Endodermal cell (in vitro differentiated cells): Measurements from ENCODE around the gene GAPDHS. TPM values are rescaled to one million over a fixed set of nuclear protein-coding genes. Genes with fewer than 3 reads are reported as not detected.
A peak's percentile ranks its signal among the peaks of the same experiment; 100 is the strongest.

Experiments used
- DNase-seq: peaks from one replicate; pipeline ENCODE4 v3.0.0-alpha.2; 2017
- H3K27ac ChIP-seq: 2 replicates; pipeline ENCODE4 v1.5.1; 2013; ENCODE audit warnings: mild to moderate bottlenecking, low read depth, low read length, moderate library complexity
- H3K27me3 ChIP-seq: 2 replicates; pipeline ENCODE4 v1.6.1; 2013; ENCODE audit warnings: mild to moderate bottlenecking, low read length, moderate library complexity; ENCODE audit not compliant: insufficient read depth, control insufficient read depth, poor library complexity, severe bottlenecking
- H3K36me3 ChIP-seq: 2 replicates; pipeline ENCODE4 v1.7.0; 2013; ENCODE audit warnings: mild to moderate bottlenecking, low read length, moderate library complexity; ENCODE audit not compliant: control insufficient read depth, insufficient read depth
- H3K4me1 ChIP-seq: one replicate; pipeline ENCODE4 v1.7.0; 2013; ENCODE audit warnings: low read length; ENCODE audit not compliant: control insufficient read depth, insufficient read depth
- H3K4me3 ChIP-seq: 2 replicates; pipeline ENCODE4 v1.5.1; 2013; ENCODE audit warnings: mild to moderate bottlenecking, low read length, moderate library complexity
- H3K9ac ChIP-seq: 2 replicates; pipeline ENCODE4 v1.6.1; 2013; ENCODE audit warnings: mild to moderate bottlenecking, low read length, moderate library complexity; ENCODE audit not compliant: poor library complexity, severe bottlenecking; ENCODE audit errors: extremely low read depth
- H3K9me3 ChIP-seq: 2 replicates; pipeline ENCODE4 v1.6.1; 2013; ENCODE audit warnings: mild to moderate bottlenecking, low read length, moderate library complexity; ENCODE audit not compliant: control insufficient read depth
- H3K27ac Mint-ChIP-seq: 2 replicates; pipeline ENCODE4 v1.8.0; 2020; ENCODE audit warnings: mixed read lengths
- H3K27me3 Mint-ChIP-seq: 2 replicates; pipeline ENCODE4 v1.8.0; 2021; ENCODE audit warnings: mild to moderate bottlenecking, mixed read lengths; ENCODE audit not compliant: insufficient read depth
- H3K36me3 Mint-ChIP-seq: 2 replicates; pipeline ENCODE4 v1.8.0; 2020; ENCODE audit warnings: low read depth, mixed read lengths
- H3K4me1 Mint-ChIP-seq: 2 replicates; pipeline ENCODE4 v1.8.0; 2020; ENCODE audit warnings: mixed read lengths
- H3K4me3 Mint-ChIP-seq: 2 replicates; pipeline ENCODE4 v1.8.0; 2020; ENCODE audit warnings: mild to moderate bottlenecking, moderate library complexity, mixed read lengths
- H3K9me3 Mint-ChIP-seq: 2 replicates; pipeline ENCODE4 v1.8.0; 2020; ENCODE audit warnings: mild to moderate bottlenecking, mixed read lengths
- CTCF ChIP-seq: fragments of 200-600 bp; sonication (generic); conservative IDR thresholded peaks from 2 replicates; pipeline ENCODE4 v1.5.0; 2021; ENCODE audit warnings: antibody characterized with exemption, mild to moderate bottlenecking
- WGBS, 2 experiments: methylation state at CpG; one replicate each; pipeline versions ENCODE4 v1.1.5 to v1.1.7; 2013; ENCODE audit warnings: missing lambda C conversion rate in 2 of 2, mixed read lengths in 1 of 2; ENCODE audit not compliant: insufficient coverage in 1 of 2, insufficient read length in 1 of 2; 5-methylcytosine and 5-hydroxymethylcytosine counted together
- long read RNA-seq, 4 experiments: library from polyadenylated mRNA in 2 of 4; library from RNA in 1 of 4; library from capped mRNA in 1 of 4; stranded (forward) in 3 of 4; unstranded in 1 of 4; transcript quantifications; one replicate each; pipeline ENCODE4 v2.0.0, GENCODE V29; 2020 to 2021; ENCODE audit warnings: inconsistent platforms in 1 of 4
- polyA plus RNA-seq, 2 experiments: library from polyadenylated mRNA; stranded (reverse); fragments of 50-300 nt; gene quantifications; one replicate each; pipeline ENCODE4 v1.2.3, GENCODE V29; 2013
- total RNA-seq, 2 donors: library from RNA; stranded (reverse); fragmentation: NEBNext Ultra II Directional in 1 of 2; extraction: Animal tissue kit (Norgen Biotek cat#: 25700) in 1 of 2; gene quantifications; 2 replicates in 1 of 2; 3 replicates in 1 of 2; pipeline ENCODE4 v1.2.1, GENCODE V29; 2021

GAPDHS gene
- total RNA-seq: not detected
- polyA plus RNA-seq (2013, experiment 1 of 2): not detected
- polyA plus RNA-seq (2013, experiment 2 of 2): not detected
- long read RNA-seq, experiment 1: 0 reads
- long read RNA-seq, experiment 2: 0 reads
- long read RNA-seq, experiment 3: 0 reads
- long read RNA-seq, experiment 4: 0 reads

- no peaks in the 10 kb centered on the region for H3K9me3 ChIP-seq
- no peak within 1 kb of the TSS for H3K27ac ChIP-seq
- H3K4me3 ChIP-seq: no peak within 1 kb of the TSS
- no peaks in the 10 kb centered on the region for H3K9me3 Mint-ChIP-seq
- no peak for TF ChIP-seq CTCF
- no peaks in the 10 kb centered on the region for H3K4me1 ChIP-seq
- peak within 1 kb of the TSS; percentile 30 for H3K27ac Mint-ChIP-seq
- no peak within 1 kb of the TSS for H3K4me3 Mint-ChIP-seq
- H3K4me1 Mint-ChIP-seq: peaks cover 25% of the 10 kb centered on the region
- no peaks in the 10 kb centered on the region for H3K36me3 Mint-ChIP-seq
- no peaks in the 10 kb centered on the region for H3K27me3 ChIP-seq
- H3K36me3 ChIP-seq: no peaks in the 10 kb centered on the region
- no peak for DNase-seq
- 88 to 92% methylated on average over 19 to 39 of the region's 39 CpGs for WGBS, 2 experiments
- peaks cover 20% of the 10 kb centered on the region for H3K27me3 Mint-ChIP-seq
- H3K9ac ChIP-seq: no peak within 1 kb of the TSS
Measured at GRCh38 chr19:35533201-35533821, at the start of gene GAPDHS. TSS of gene GAPDHS (plus strand) at chr19:35533456. CDS start at chr19:35533528, 72 bp downstream.

DNA sequence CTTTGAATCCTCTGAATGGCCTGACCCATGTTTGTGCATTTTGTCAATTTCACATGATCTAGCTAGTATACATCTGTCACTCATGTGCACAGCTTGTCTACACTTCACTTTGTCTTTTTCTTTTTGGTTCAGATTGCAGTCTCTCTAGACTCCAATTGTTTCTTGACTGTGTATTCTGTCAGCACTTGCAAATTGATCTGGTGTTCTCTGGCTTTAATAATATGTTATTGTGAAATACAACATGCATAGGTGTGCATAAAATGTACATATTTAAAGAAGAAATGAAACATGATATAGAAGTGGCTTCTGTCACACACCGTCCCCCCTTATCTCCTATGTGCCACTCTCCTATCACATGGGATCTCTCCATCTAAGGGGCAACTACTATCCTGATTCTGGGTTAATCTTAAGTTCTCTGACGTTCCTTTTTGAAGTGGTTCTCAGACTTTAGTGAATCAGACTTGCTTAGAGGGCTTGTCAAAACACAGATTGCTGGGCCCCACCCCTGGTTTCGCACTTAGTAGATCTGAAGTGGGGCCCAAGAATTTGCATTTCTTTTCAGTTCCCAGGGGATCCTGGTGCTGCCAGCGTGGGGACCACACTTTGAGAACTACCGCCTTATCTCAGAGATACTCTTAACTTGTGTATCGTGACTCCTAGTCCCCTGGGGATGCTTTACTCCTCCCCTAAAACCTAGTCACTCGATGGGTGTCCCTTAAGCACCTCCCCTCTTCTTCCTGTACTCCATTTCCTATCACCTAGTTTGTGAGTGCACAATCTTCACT, 48.8 kb upstream of the GAPDHS start:
- Mint-ChIP-seq H3K9me3 (no peaks in the 10 kb centered on the region), H3K36me3 (no peaks in the 10 kb centered on the region), H3K4me3 (no peak overlapping the region), H3K4me1 (peaks cover 43% of the 10 kb centered on the region), H3K27ac (no peak overlapping the region), H3K27me3 (peaks cover 2% of the 10 kb centered on the region)
- Histone ChIP-seq H3K36me3 (no peaks in the 10 kb centered on the region), H3K27me3 (no peaks in the 10 kb centered on the region), H3K27ac (no peak overlapping the region), H3K9ac (no peak overlapping the region), H3K4me3 (no peak overlapping the region), H3K9me3 (peaks cover 8% of the 10 kb centered on the region), H3K4me1 (peaks cover 13% of the 10 kb centered on the region)
- no peak for DNase-seq
- TF ChIP-seq CTCF: no peak
- 64 to 71% methylated on average over 7 of the region's 7 CpGs for WGBS, 2 experiments

- Histone ChIP-seq H3K27ac (no peak overlapping the region), H3K9ac (no peak overlapping the region), H3K4me1 (peaks cover 13% of the 10 kb centered on the region), H3K4me3 (no peak overlapping the region), H3K9me3 (peaks cover 2% of the 10 kb centered on the region), H3K27me3 (no peaks in the 10 kb centered on the region), H3K36me3 (no peaks in the 10 kb centered on the region)
- Mint-ChIP-seq H3K4me3 (no peak overlapping the region), H3K4me1 (peaks cover 40% of the 10 kb centered on the region), H3K9me3 (no peaks in the 10 kb centered on the region), H3K36me3 (no peaks in the 10 kb centered on the region), H3K27me3 (peaks cover 6% of the 10 kb centered on the region), H3K27ac (peak overlapping the region; percentile 85)
- no peak for DNase-seq
- no peak for TF ChIP-seq CTCF
- 41 to 47% methylated on average over 2 to 3 of the region's 3 CpGs for WGBS, 2 experiments
Measured at GRCh38 chr19:35486268-35486708, 47.0 kb upstream of the GAPDHS start.
